Stimulated activated naive CD4-positive, alpha-beta T cell (primary cell): ENCODE data around the gene CCDC70.

ENCODE experiments used
- DNase-seq, 6 experiments: peaks; one replicate each; lab custom pipeline; 2025; lab: John Stamatoyannopoulos, UW

CCDC70 gene

DNA sequence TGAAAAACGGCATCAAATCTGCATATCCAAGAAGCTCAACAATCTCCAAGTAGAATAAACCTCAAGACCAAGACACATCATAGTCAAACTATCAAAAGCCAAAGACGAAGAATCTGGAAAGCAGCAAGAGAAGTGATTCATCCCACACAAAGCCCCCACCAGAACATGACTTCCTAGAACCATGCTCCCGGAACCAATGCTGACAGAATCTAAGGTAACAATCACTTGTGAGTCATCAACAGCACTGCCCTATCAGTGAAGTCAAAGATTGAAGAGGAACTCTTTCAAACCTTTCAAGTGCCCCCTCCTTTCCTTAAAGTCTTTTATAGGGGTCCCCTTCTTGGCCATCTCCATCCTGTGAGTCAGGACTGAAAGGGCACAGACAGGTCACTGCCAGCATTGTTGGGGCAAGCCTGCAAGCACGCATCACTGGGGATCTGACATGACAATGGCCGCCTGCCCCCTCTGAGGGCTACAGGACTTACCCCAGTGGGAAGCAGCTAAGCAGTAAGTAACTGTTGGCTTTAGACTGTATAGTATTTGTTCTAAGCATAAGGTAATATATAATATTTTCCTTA is at the start of gene CCDC70:
Gene CCDC70, plus strand, starts transcription at position 247 of the 578 bp plus-strand sequence. CDS start 3,443 bp downstream, outside the sequence.
- no peak for DNase-seq

GRCh38 chr13:51814071-51814470 is 47.7 kb upstream of the CCDC70 start:
- no peak for DNase-seq

GRCh38 chr13:51814825-51815650 is 46.7 kb upstream of the CCDC70 start:
- peak; percentile 49 to 78 (median 64) for DNase-seq

DNA sequence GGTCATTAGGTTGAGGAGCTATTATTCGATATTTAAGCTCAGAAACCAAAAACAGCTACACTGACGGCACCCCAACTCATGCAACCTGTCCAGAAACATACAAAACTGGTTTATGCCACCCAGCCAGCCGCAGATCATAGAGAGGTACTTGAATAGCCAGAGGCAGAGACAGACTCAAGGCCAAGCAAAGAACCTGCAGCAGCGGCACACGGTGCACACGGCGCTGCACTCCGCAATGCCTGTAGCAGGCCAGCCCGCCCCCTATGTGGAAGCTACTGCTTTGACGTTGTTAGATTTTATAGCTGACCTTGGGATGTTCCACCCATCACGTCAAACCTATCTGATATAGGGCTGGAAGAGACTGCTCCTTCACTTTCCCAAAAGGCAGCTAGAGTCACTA is 45.9 kb upstream of the CCDC70 start:
- no peak for DNase-seq

- DNase-seq, result no peak
These were observed 45.0 kb upstream of the CCDC70 start for GRCh38 chr13:51816604-51817249.

GRCh38 chr13:51817717-51818116 is 44.1 kb upstream of the CCDC70 start:
- DNase-seq, result no peak

GRCh38 chr13:51818276-51818675 is 43.5 kb upstream of the CCDC70 start:
- DNase-seq, result peak in 1 of 6 experiments; percentile 11

DNA sequence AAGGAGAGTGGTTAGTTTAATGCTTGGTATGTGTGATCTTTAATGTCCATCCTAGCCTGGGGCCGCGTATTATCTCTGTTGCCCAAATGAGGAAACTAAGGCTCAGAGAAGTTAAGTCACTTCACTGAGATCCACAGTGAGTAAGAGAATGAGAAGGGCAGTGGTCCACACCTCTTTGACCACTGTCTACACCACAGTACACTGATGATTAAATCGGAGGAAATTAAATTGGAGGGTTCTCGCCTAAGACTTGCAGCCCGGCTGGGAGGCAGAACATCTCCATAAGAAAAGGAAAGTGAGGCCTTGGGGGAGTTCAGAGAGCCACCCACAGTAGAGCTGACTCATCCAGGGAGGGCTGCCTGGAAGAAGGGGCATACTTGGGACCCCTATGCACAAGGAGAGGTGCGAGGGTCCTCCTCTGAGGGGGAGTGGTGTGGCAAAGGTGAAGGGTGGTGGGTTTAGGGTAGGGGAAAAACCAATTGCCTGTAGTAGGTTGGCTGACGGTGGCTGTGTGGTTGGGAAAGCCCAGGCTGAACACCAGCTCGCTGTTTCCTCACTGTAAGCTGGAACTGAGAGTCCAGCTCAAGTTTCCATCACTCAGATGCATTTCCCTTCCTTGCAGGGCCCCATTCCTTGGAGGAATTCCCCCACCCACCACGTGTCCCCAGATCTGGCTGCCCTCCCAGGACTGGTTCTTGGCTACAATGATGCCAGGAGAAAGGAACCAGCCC is 42.8 kb upstream of the CCDC70 start:
- DNase-seq, result peak in 3 of 6 experiments; percentile 23 to 54 (median 46)

- DNase-seq, result no peak
These were observed 42.2 kb upstream of the CCDC70 start for GRCh38 chr13:51819544-51819943.

DNA sequence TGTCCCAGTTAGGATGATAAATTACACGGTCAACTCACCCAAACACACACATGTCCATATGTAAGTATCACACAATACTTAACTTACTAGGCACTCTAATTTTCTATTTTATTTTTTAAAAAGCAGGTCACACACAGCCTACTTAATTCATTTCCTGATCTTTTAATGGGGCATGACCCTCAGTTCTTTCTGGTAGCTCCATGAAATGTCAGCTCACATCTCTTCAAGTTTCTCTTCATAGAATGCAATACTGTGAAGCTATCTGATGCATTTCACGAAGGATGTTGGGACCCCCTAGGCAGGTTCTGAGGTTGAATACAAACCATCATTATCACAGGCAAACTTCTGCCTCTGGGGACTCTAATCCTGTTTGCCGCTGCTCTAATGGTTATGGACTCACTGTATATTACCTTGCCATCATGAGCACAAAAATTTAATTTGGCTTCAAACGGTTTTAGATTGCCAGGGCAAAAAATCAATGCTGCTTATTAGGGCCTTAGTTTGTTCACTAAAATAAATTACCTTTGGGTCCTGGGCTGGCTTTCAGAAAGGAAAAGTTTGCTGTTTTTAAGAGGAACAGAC is 41.7 kb upstream of the CCDC70 start:
- no peak for DNase-seq

DNA sequence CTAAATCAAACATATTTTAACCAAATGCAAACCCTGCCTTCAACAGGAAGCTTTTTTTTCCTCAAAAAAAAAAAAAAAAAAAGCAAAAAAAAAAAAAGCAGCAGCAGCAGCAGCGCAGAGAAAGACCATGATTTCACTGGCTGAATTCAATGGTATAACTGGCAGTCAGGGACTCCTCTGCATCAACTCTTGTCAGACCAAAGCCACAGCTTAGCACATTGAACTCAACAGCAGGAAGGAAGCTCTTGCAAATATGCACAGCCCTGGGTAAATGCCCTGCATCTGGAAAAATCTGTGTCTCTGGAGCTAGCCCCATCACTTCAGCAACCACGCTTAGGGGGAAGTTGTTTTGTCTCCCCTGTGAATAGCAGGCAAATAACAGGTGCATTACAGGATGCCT is 40.2 kb upstream of the CCDC70 start:
- DNase-seq, result peak; percentile 15 to 71 (median 52)

- DNase-seq, result peak in 4 of 6 experiments; percentile 10 to 24 (median 20)
These were observed 39.5 kb upstream of the CCDC70 start for GRCh38 chr13:51822106-51822815.

GRCh38 chr13:51823359-51823758 is 38.4 kb upstream of the CCDC70 start:
- DNase-seq, result no peak

DNA sequence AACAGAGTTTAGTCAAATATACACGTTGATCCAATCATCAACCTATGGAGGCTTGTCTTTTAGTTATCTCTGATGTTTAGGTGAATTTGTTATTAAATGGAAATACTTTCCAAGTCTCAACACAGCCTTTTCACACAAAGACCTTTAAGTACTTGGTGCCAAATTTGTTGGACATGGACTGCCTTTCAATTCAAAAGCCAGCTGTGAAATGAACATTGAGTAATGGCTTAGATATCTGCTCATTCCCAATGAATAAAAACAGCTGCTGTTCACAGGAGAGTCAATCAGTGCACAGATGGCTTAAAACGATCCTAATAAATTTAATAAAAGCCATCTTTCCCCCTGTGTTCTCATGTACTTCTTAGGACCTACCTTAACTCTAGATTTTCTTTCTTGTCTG is 37.9 kb upstream of the CCDC70 start:
- no peak for DNase-seq

DNA sequence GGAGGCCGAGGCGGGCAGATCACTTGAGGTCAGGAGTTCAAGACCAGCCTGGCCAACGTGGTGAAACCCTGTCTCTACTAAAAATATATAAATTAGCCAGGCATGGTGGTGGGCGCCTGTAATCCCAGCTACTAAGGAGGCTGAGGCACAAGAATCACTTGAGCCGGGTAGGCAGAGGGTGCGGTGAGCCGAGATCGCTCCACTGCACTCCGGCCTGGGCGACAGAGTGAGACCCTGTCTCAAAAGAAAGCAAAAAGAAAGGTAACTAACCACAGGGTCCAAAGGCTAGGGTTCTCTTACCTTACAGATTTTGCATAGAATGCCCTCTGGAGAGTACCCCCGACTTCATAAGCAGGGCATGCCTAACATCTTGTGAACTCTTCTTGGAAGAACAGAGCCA is 37.1 kb upstream of the CCDC70 start:
- peak in 1 of 6 experiments; percentile 12 for DNase-seq

DNA sequence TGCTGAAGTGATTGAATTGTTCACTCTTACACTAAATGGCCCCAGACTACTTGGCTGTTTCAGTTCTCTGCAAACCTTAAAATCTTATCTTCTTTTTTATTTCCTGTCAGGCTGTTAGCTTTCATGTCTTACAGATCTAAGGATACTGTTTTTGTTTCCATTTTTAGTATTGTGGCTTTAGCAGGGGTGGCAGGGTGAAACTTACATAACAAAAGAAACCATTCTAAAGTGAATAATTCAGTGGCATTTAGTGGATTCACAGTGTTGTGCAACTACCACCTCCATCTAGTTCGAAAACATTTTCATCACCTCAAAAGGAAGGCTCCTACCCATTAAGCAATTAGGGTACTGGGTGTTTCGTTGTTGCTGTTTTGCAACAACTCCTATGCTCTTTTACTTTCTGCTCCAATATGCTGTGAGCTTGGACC is 36.6 kb upstream of the CCDC70 start:
- peak in 3 of 6 experiments; percentile 84 to 86 (median 85) for DNase-seq

- DNase-seq, result peak in 1 of 6 experiments; percentile 9
These were observed 36.0 kb upstream of the CCDC70 start for GRCh38 chr13:51825681-51826254.

- peak in 3 of 6 experiments; percentile 21 to 35 (median 22) for DNase-seq
These were observed 35.2 kb upstream of the CCDC70 start for GRCh38 chr13:51826606-51827005.

- no peak for DNase-seq
These were observed 34.5 kb upstream of the CCDC70 start for GRCh38 chr13:51827254-51827653.

DNA sequence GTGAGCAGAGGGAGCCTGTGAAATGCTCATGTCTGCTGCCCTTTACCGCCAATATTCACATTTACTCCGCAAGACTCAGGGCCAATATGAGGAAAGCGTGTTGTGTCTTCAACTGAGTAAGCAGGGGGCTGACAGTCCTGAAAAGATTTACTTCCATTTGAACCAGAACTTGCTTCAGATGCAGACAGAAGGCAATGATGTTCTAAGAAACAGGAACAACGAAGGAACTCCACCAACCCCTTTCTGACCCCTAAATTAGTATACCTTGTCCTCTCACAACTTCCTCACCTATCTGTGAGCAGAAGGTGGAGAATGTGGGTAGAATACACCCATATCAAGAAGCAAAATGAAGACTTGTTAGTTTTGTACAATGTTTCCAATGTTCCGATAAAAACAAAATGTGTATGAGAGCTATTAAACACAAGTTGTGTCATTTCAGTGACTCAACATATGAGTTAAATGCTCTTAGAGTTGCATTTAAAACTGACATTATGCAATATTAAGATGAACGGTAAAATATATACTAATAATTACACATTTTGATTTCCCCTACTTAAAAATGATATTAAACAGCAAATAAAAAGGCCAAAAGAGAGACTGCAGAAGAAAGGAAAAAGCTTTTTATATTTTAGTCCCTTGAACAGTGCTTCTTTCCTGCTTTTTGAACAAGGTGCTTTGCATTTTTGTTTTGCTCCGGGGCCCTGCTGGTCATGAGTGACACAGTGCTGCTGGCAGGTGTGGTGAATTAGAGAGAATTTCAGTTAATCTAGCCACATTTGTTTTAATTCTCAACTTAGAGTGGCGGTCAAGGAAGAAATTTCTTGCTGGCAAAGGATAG is 32.8 kb upstream of the CCDC70 start:
- peak in 1 of 6 experiments; percentile 12 for DNase-seq
